K562 (cell line): ENCODE results near the gene HDC. TPM values are rescaled to one million over a fixed set of nuclear protein-coding genes. Genes with fewer than 3 reads are reported as not detected.

Source experiments
- ATAC-seq: fragments of 200-7000 bp; cut with Tn5 transposase; 3 replicates; pipeline ENCODE4 v1.9.1; 2020; ENCODE audit warnings: moderate library complexity
- BruUV-seq: library from RNA; stranded (reverse); fragments of 400-500 nt; replicated peaks from 2 replicates; lab custom pipeline; 2021; lab: Mats Ljungman, UMichigan
- CTCF ChIA-PET: fragments of 300-600 bp; formaldehyde crosslinking; extraction: SDS; loops from one replicate; lab custom pipeline; 2021; ENCODE audit warnings: low intra/inter-chr PET ratio; lab: Yijun Ruan, JAX
- POLR2A ChIA-PET: fragments of 300-600, 350-650 bp; sonication (Branson Sonifier 250); formaldehyde crosslinking; extraction: SDS; loops from one replicate; lab custom pipeline; 2021; ENCODE audit warnings: antibody characterized with exemption, inconsistent platforms; lab: Yijun Ruan, JAX
- DNase-seq, 4 experiments: peaks; one replicate each; pipeline versions ENCODE4 v3.0.0 to v3.0.0-alpha.2; 2011 to 2018; ENCODE audit warnings: low spot score in 3 of 4, mixed read lengths in 3 of 4; ENCODE audit errors: extremely low read depth in 1 of 4
- FAIRE-seq: peaks from 2 replicates; lab custom pipeline; 2011; peaks lifted over from hg19 to GRCh38; lab: Jason Lieb, UNC
- H2AFZ ChIP-seq: 2 replicates; pipeline ENCODE4 v1.6.0; 2011; ENCODE audit warnings: low read depth, low read length, control low read depth, inconsistent platforms
- H3K27ac ChIP-seq: fragments of 200-600 bp; 3 replicates; pipeline ENCODE4 v1.8.0; 2011; ENCODE audit warnings: low read depth, mild to moderate bottlenecking, control low read depth, inconsistent platforms, low read length, moderate library complexity, mixed read lengths; ENCODE audit errors: extremely low read depth
- H3K27me3 ChIP-seq, 2 experiments: fragments of 300-600 bp in 1 of 2; 2 replicates in 1 of 2; 3 replicates in 1 of 2; pipeline versions ENCODE4 v1.6.0 to v1.8.0; 2011; ENCODE audit warnings: inconsistent platforms in 2 of 2, low read length in 2 of 2, mild to moderate bottlenecking in 1 of 2, mixed read lengths in 1 of 2, moderate library complexity in 1 of 2; ENCODE audit not compliant: control insufficient read depth in 2 of 2, insufficient read depth in 2 of 2
- H3K36me3 ChIP-seq: fragments of 300-600 bp; 3 replicates; pipeline ENCODE4 v1.8.0; 2011; ENCODE audit warnings: mild to moderate bottlenecking, low read length, inconsistent platforms; ENCODE audit not compliant: control insufficient read depth, insufficient read depth
- H3K4me1 ChIP-seq, 2 experiments: fragments of 200-600 bp in 1 of 2; replicated peaks in 1 of 2; 2 replicates in 1 of 2; 3 replicates in 1 of 2; pipeline versions ENCODE4 v1.5.1 to v1.8.0; 2011; ENCODE audit warnings: inconsistent platforms in 2 of 2, low read length in 2 of 2, mild to moderate bottlenecking in 1 of 2, mixed read lengths in 1 of 2, moderate library complexity in 1 of 2; ENCODE audit not compliant: control insufficient read depth in 2 of 2, insufficient read depth in 2 of 2
- H3K4me2 ChIP-seq: 2 replicates; pipeline ENCODE4 v1.6.1; 2011; ENCODE audit warnings: low read length, control low read depth, inconsistent platforms, mixed read lengths; ENCODE audit not compliant: insufficient read depth
- H3K4me3 ChIP-seq: fragments of 200-600 bp; sonication (generic), shearing (Covaris generic); 2 replicates; pipeline ENCODE4 v1.5.1; 2016; ENCODE audit warnings: control low read depth, inconsistent platforms
- H3K79me2 ChIP-seq: fragments of 200-600 bp; 3 replicates; pipeline ENCODE4 v1.8.0; 2011; ENCODE audit warnings: low read length, inconsistent platforms; ENCODE audit not compliant: control insufficient read depth, insufficient read depth
- H3K9ac ChIP-seq, 2 experiments: 2 replicates each; pipeline versions ENCODE4 v1.6.0 to v1.6.1; 2011; ENCODE audit warnings: low read depth in 2 of 2, low read length in 2 of 2, control low read depth in 1 of 2, inconsistent platforms in 1 of 2, mild to moderate bottlenecking in 1 of 2, mixed read lengths in 1 of 2; ENCODE audit not compliant: insufficient read depth in 1 of 2
- H3K9me1 ChIP-seq: one replicate; pipeline ENCODE4 v1.6.0; 2011; ENCODE audit warnings: inconsistent platforms, mild to moderate bottlenecking, low read length, moderate library complexity; ENCODE audit not compliant: control insufficient read depth, insufficient read depth
- H3K9me3 ChIP-seq: replicated peaks from 2 replicates; pipeline ENCODE4 v1.5.1; 2011; ENCODE audit warnings: low read depth, low read length, inconsistent platforms; ENCODE audit not compliant: control insufficient read depth, insufficient read depth
- H4K20me1 ChIP-seq: replicated peaks from 2 replicates; pipeline ENCODE4 v1.6.1; 2011; ENCODE audit warnings: low read length, inconsistent platforms, mixed read lengths; ENCODE audit not compliant: control insufficient read depth, insufficient read depth
- CBFA2T2 ChIP-seq: fragments of 450-650 bp; conservative IDR thresholded peaks from 2 replicates; pipeline ENCODE4 v1.6.1; 2017; ENCODE audit warnings: mild to moderate bottlenecking
- CEBPG ChIP-seq, 3 experiments: fragments of 200-800 bp in 1 of 3; sonication (Bioruptor generic) in 1 of 3; sonication (generic) in 1 of 3; formaldehyde crosslinking in 1 of 3; IDR thresholded peaks in 2 of 3; conservative IDR thresholded peaks in 1 of 3; 2 replicates each; pipeline versions ENCODE4 v1.6.1 to v1.8.0; 2016 to 2022; ENCODE audit warnings: missing compliant biosample characterization in 2 of 3, missing genetic modification characterization in 2 of 3, mild to moderate bottlenecking in 1 of 3, missing genetic modification reagents in 1 of 3
- CREB3L1 ChIP-seq: fragments of 450-650 bp; IDR thresholded peaks from 2 replicates; pipeline ENCODE4 v1.6.1; 2014; ENCODE audit warnings: low read depth, mild to moderate bottlenecking, moderate library complexity, borderline replicate concordance
- HES1 ChIP-seq: fragments of 450-650 bp; IDR thresholded peaks from 2 replicates; pipeline ENCODE4 v1.6.1; 2016; ENCODE audit warnings: low read depth, mild to moderate bottlenecking, moderate library complexity
- KAT7 ChIP-seq: sonication (generic); formaldehyde crosslinking; IDR thresholded peaks from 2 replicates; pipeline ENCODE4 v1.8.0; 2022; ENCODE audit warnings: missing genetic modification reagents, mild to moderate bottlenecking, borderline replicate concordance
- MAFG ChIP-seq: fragments of 450-650 bp; conservative IDR thresholded peaks from 2 replicates; pipeline ENCODE4 v1.6.1; 2016; ENCODE audit warnings: missing genetic modification characterization, missing compliant biosample characterization
- NCOA1 ChIP-seq: fragments of 450-650 bp; IDR thresholded peaks from 2 replicates; pipeline ENCODE4 v1.6.1; 2016; ENCODE audit warnings: low read depth
- NFIX ChIP-seq: fragments of 250-450 bp; sonication (Bioruptor Pico); IDR thresholded peaks from 2 replicates; pipeline ENCODE4 v1.4.0; 2020; ENCODE audit warnings: low read depth, mild to moderate bottlenecking, moderate library complexity
- NR2F6 ChIP-seq: fragments of 450-650 bp; formaldehyde crosslinking; IDR thresholded peaks from 2 replicates; pipeline ENCODE4 v1.4.0; 2020; ENCODE audit warnings: mild to moderate bottlenecking
- PTRF ChIP-seq: fragments of 450-650 bp; IDR thresholded peaks from 2 replicates; pipeline ENCODE4 v1.6.1; 2016; ENCODE audit warnings: mild to moderate bottlenecking, missing genetic modification characterization, missing compliant biosample characterization
- RBM34 ChIP-seq: fragments of 200-400 bp; formaldehyde crosslinking; IDR thresholded peaks from 2 replicates; pipeline ENCODE4 v1.6.1; 2018; ENCODE audit warnings: low read length, borderline replicate concordance; ENCODE audit not compliant: insufficient read depth
- STAT5A ChIP-seq: IDR thresholded peaks from 2 replicates; pipeline ENCODE4 v1.6.1; 2012; ENCODE audit warnings: low read length, inconsistent platforms, borderline replicate concordance
- ZBTB17 ChIP-seq: fragments of 450-650 bp; formaldehyde crosslinking; IDR thresholded peaks from 2 replicates; pipeline ENCODE4 v1.4.0; 2020; ENCODE audit warnings: mild to moderate bottlenecking
- ZNF146 ChIP-seq: IDR thresholded peaks from one replicate; pipeline ENCODE4 v1.6.1; 2018; ENCODE audit warnings: missing compliant biosample characterization; ENCODE audit not compliant: unreplicated experiment
- ZNF232 ChIP-seq: sonication (generic); formaldehyde crosslinking; IDR thresholded peaks from 2 replicates; pipeline ENCODE4 v1.8.0; 2022; ENCODE audit warnings: mild to moderate bottlenecking, missing genetic modification reagents
- WGBS: fragments of 100-300 bp; shearing (Covaris generic); methylation state at CpG from one replicate; pipeline ENCODE4 v1.1.6; 2016; ENCODE audit warnings: low coverage, mixed read lengths; ENCODE audit not compliant: insufficient coverage; ENCODE audit errors: missing lambda C conversion rate; 5-methylcytosine and 5-hydroxymethylcytosine counted together
- in situ Hi-C: fragments of 300-500 bp; cut with MboI; formaldehyde crosslinking; loops from 4 replicates; pipeline ENCODE4 v1.15.0; 2018; ENCODE audit warnings: inconsistent platforms, mixed read lengths
- intact Hi-C: fragments of 100-400 bp; cut with micrococcal nuclease; formaldehyde crosslinking; loops from 2 replicates; pipeline ENCODE4 v1.14.2; 2022
- polyA plus RNA-seq, 8 experiments: library from polyadenylated mRNA; depleted of rRNA in 4 of 8; stranded (reverse) in 5 of 8; unstranded in 3 of 8; fragments of >200 nt; fragmentation: Nextera tagmentation in 2 of 8; fragmentation: Illumina TruSeq in 1 of 8; extraction: Ambion mirVana in 2 of 8; extraction: Trizol in 1 of 8; gene quantifications; 2 replicates each; pipeline versions ENCODE4 v1.2.1 to v1.2.3, GENCODE V29; 2011 to 2014; ENCODE audit warnings: inconsistent platforms in 1 of 8, missing spikeins in 1 of 8
- total RNA-seq, 7 experiments: library from RNA; depleted of rRNA in 6 of 7; stranded (reverse); fragments of >200 nt in 6 of 7; fragmentation: Illumina TruSeq in 2 of 7; extraction: Trizol in 2 of 7; gene quantifications; 2 replicates each; pipeline versions ENCODE4 v1.2.1 to v1.2.3, GENCODE V29; 2011 to 2021; ENCODE audit warnings: low replicate concordance in 1 of 7

Gene HDC
- total and polyA plus RNA-seq, 9 of the 15 experiments (the other 6 are each of a cell fraction or from before 2014, with no cell fraction given) = 0.26 to 5.3 (median 0.99) TPM

- in situ Hi-C loops (no loop called here), intact Hi-C loops (no loop called here)
- Histone ChIP-seq H4K20me1 (no peaks in the 10 kb centered on the region), H3K4me3 (no peak overlapping the region), H3K9me3 (no peaks in the 10 kb centered on the region), H3K9ac (no peak overlapping the region), H3K36me3 (peaks cover 8% of the 10 kb centered on the region; the same call in 1 of the 3 replicates), H3K4me2 (no peak overlapping the region), H3K4me1 (no peaks in the 10 kb centered on the region), H3K27me3 (no peaks in the 10 kb centered on the region), H3K27ac (no peak overlapping the region), H3K79me2 (no peaks in the 10 kb centered on the region), H3K9me1 (no peaks in the 10 kb centered on the region), H2AFZ (no peak overlapping the region)
- 82% methylated on average over 3 of the region's 3 CpGs for WGBS
- ATAC-seq (no peak), DNase-seq (no peak), FAIRE-seq (no peak)
- BruUV-seq = no TSS peak
- no peak for TF ChIP-seq NFIX (CRISPR knock-in tag)
- no peak for TF ChIP-seq CEBPG (CRISPR knock-in tag; IDR thresholded peaks at IDR 0.05)
- no peak for TF ChIP-seq CEBPG (tag; conservative IDR thresholded peaks at IDR 0.05 in 1 of 2, IDR thresholded peaks at IDR 0.05 in 1 of 2)
- TF ChIP-seq NR2F6 = no peak
- TF ChIP-seq MAFG (tag) = no peak
- TF ChIP-seq ZNF232 = no peak
- TF ChIP-seq CBFA2T2 = no peak
- TF ChIP-seq ZNF146 (CRISPR knock-in tag) = no peak
- TF ChIP-seq PTRF = no peak
- no peak for TF ChIP-seq HES1
- no peak for TF ChIP-seq ZBTB17 (CRISPR knock-in tag)
- no peak for TF ChIP-seq KAT7 (CRISPR knock-in tag)
- TF ChIP-seq RBM34 = no peak
- no peak for TF ChIP-seq CREB3L1
- TF ChIP-seq NCOA1 = no peak
- no peak for TF ChIP-seq STAT5A
- TF ChIP-seq, all 486 proteins: peak for 0
- POLR2A ChIA-PET = interaction anchor here (0.6 to 1.5 kb wide), 2 partner anchors 7 to 221 kb away, joined by 3 to 6 read pairs; no protein-coding TSS in a partner anchor
- CTCF ChIA-PET = no interaction called here
These were observed 14.7 kb upstream of the HDC start for GRCh38 chr15:50280271-50280670.
